Smooth muscle cell (in vitro differentiated cells): Measurements from ENCODE around the gene PERM1. TPM values are rescaled to one million over a fixed set of nuclear protein-coding genes. Genes with fewer than 3 reads are reported as not detected.
"Not testable (repeated sequence)": the region's sequence is repeated elsewhere in the genome, so short reads cannot be mapped to it uniquely, and the experiment has no call there.

Experiments used
- DNase-seq: peaks from one replicate; lab custom pipeline; 2025; ENCODE audit not compliant: unreplicated experiment; lab: John Stamatoyannopoulos, UW
- H2AFZ ChIP-seq: fragments of 200-600 bp; sonication (generic); 2 replicates; pipeline ENCODE4 v1.6.0; 2016; ENCODE audit warnings: antibody characterized with exemption, low read depth, mild to moderate bottlenecking
- H3F3A ChIP-seq: fragments of 200-600 bp; sonication (generic); 2 replicates; pipeline ENCODE4 v1.6.0; 2017; ENCODE audit warnings: antibody characterized with exemption, low read depth
- H3K27ac ChIP-seq: fragments of 200-600 bp; sonication (generic); 2 replicates; pipeline ENCODE4 v1.5.1; 2016; ENCODE audit warnings: low read depth, mild to moderate bottlenecking
- H3K27me3 ChIP-seq: fragments of 200-600 bp; sonication (generic); 2 replicates; pipeline ENCODE4 v1.6.1; 2016; ENCODE audit warnings: low read depth, mild to moderate bottlenecking
- H3K36me3 ChIP-seq: fragments of 200-600 bp; sonication (generic); 2 replicates; pipeline ENCODE4 v1.5.1; 2016; ENCODE audit warnings: low read depth
- H3K4me1 ChIP-seq: fragments of 200-600 bp; sonication (generic); 2 replicates; pipeline ENCODE4 v1.5.1; 2016; ENCODE audit warnings: low read depth
- H3K4me2 ChIP-seq: fragments of 200-600 bp; sonication (generic); 2 replicates; pipeline ENCODE4 v1.6.0; 2016; ENCODE audit warnings: mild to moderate bottlenecking
- H3K4me3 ChIP-seq: fragments of 200-600 bp; sonication (generic); 2 replicates; pipeline ENCODE4 v1.5.1; 2016; ENCODE audit warnings: mild to moderate bottlenecking
- H3K79me2 ChIP-seq: fragments of 200-600 bp; sonication (generic); 2 replicates; pipeline ENCODE4 v1.6.0; 2016; ENCODE audit warnings: low read depth, mild to moderate bottlenecking
- H3K9ac ChIP-seq: fragments of 200-600 bp; sonication (generic); 2 replicates; pipeline ENCODE4 v1.6.0; 2016; ENCODE audit warnings: low read depth
- H3K9me3 ChIP-seq: fragments of 200-600 bp; sonication (generic); replicated peaks from 2 replicates; pipeline ENCODE4 v1.5.1; 2016; ENCODE audit warnings: low read depth
- H4K20me1 ChIP-seq: fragments of 200-600 bp; sonication (generic); 2 replicates; pipeline ENCODE4 v1.6.0; 2016; ENCODE audit warnings: low read depth
- WGBS: methylation state at CpG from one replicate; pipeline ENCODE4 v1.1.7; 2016; ENCODE audit warnings: low lambda C conversion rate; 5-methylcytosine and 5-hydroxymethylcytosine counted together
- polyA plus RNA-seq: library from polyadenylated mRNA; unstranded; fragments of >200 nt; fragmentation: Nextera tagmentation; extraction: Ambion mirVana; gene quantifications from 2 replicates; pipeline ENCODE4 v1.2.1, GENCODE V29; 2016
- total RNA-seq: library from RNA; depleted of rRNA; stranded (reverse); fragments of >200 nt; gene quantifications from 2 replicates; pipeline ENCODE4 v1.2.3, GENCODE V29; 2014
- TF ChIP-seq, protein P1 (sequence below): fragments of 200-600 bp; sonication (generic); IDR thresholded peaks from 2 replicates; pipeline ENCODE4 v1.5.1; 2017; ENCODE audit warnings: borderline replicate concordance, mild to moderate bottlenecking, antibody characterized with exemption; ENCODE audit not compliant: insufficient read depth, poor library complexity, severe bottlenecking

PERM1 gene, protein sequence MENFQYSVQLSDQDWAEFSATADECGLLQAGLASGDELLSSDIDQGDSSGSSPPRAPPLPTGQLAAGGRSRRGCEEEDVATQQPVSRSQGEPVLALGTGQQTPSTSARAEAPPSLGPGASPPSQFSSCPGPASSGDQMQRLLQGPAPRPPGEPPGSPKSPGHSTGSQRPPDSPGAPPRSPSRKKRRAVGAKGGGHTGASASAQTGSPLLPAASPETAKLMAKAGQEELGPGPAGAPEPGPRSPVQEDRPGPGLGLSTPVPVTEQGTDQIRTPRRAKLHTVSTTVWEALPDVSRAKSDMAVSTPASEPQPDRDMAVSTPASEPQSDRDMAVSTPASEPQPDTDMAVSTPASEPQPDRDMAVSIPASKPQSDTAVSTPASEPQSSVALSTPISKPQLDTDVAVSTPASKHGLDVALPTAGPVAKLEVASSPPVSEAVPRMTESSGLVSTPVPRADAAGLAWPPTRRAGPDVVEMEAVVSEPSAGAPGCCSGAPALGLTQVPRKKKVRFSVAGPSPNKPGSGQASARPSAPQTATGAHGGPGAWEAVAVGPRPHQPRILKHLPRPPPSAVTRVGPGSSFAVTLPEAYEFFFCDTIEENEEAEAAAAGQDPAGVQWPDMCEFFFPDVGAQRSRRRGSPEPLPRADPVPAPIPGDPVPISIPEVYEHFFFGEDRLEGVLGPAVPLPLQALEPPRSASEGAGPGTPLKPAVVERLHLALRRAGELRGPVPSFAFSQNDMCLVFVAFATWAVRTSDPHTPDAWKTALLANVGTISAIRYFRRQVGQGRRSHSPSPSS
- 0.22 TPM in 1 of 2 replicates, not detected in the other for total RNA-seq
- polyA plus RNA-seq, result 2.6 and 3.1 TPM in 2 replicates

GRCh38 chr1:981955-982558, at the start of gene PERM1:
TSS of gene PERM1 (minus strand) at chr1:982093. CDS start at chr1:981029, 1,064 bp downstream.
- no peaks in the 10 kb centered on the region for H3K4me1 ChIP-seq
- no peaks in the 10 kb centered on the region for H3K9me3 ChIP-seq
- H3K27me3 ChIP-seq, result peaks cover 15% of the 10 kb centered on the region
- no peak within 1 kb of the TSS for H3K9ac ChIP-seq
- no peak within 1 kb of the TSS for H3K27ac ChIP-seq
- H4K20me1 ChIP-seq, result no peaks in the 10 kb centered on the region
- H3F3A ChIP-seq, result no peaks in the 10 kb centered on the region
- TF ChIP-seq, protein P1, sequence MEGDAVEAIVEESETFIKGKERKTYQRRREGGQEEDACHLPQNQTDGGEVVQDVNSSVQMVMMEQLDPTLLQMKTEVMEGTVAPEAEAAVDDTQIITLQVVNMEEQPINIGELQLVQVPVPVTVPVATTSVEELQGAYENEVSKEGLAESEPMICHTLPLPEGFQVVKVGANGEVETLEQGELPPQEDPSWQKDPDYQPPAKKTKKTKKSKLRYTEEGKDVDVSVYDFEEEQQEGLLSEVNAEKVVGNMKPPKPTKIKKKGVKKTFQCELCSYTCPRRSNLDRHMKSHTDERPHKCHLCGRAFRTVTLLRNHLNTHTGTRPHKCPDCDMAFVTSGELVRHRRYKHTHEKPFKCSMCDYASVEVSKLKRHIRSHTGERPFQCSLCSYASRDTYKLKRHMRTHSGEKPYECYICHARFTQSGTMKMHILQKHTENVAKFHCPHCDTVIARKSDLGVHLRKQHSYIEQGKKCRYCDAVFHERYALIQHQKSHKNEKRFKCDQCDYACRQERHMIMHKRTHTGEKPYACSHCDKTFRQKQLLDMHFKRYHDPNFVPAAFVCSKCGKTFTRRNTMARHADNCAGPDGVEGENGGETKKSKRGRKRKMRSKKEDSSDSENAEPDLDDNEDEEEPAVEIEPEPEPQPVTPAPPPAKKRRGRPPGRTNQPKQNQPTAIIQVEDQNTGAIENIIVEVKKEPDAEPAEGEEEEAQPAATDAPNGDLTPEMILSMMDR, result no peak
- H2AFZ ChIP-seq, result no peak within 1 kb of the TSS
- H3K4me3 ChIP-seq, result no peak within 1 kb of the TSS
- H3K79me2 ChIP-seq, result no peaks in the 10 kb centered on the region
- no peak within 1 kb of the TSS for H3K4me2 ChIP-seq
- WGBS, result 87% methylated on average over 28 of the region's 28 CpGs
- H3K36me3 ChIP-seq, result no peaks in the 10 kb centered on the region
- DNase-seq, result no peak

GRCh38 chr1:1030867-1031658, 49.2 kb upstream of the PERM1 start:
- not testable (repeated sequence) for H2AFZ ChIP-seq, H3K4me3 ChIP-seq, H3K36me3 ChIP-seq, H3K4me1 ChIP-seq, H3K27ac ChIP-seq, DNase-seq, H3K4me2 ChIP-seq, H3F3A ChIP-seq, H3K9ac ChIP-seq, H3K79me2 ChIP-seq, H3K9me3 ChIP-seq
- 73% methylated on average over 7 of the region's 7 CpGs for WGBS
- Histone ChIP-seq H4K20me1 (peaks cover 60% of the 10 kb centered on the region), H3K27me3 (peaks cover 11% of the 10 kb centered on the region)

GRCh38 chr1:1027791-1028190, 45.9 kb upstream of the PERM1 start:
- peaks cover 62% of the 10 kb centered on the region for H4K20me1 ChIP-seq

More at GRCh38 chr1:1027791-1028190, 45.9 kb upstream of the PERM1 start:
- Histone ChIP-seq H3K27me3 (no peaks in the 10 kb centered on the region), H3K4me2 (no peak overlapping the region), H3K4me1 (peaks cover 15% of the 10 kb centered on the region), H2AFZ (no peak overlapping the region), H3K9ac (no peak overlapping the region), H3F3A (no peaks in the 10 kb centered on the region), H3K4me3 (no peak overlapping the region), H3K27ac (no peak overlapping the region), H3K9me3 (no peaks in the 10 kb centered on the region), H3K36me3 (no peaks in the 10 kb centered on the region), H3K79me2 (no peaks in the 10 kb centered on the region)
- DNase-seq, result no peak
- 94% methylated on average over 17 of the region's 17 CpGs for WGBS
- TF ChIP-seq, protein P1, result no peak
